Activated CD8-positive, alpha-beta T cell treated with anti-CD3 and anti-CD28 coated beads, Interleukin-2, amount 10 ng/mL, durations not matched to agents 7 days and 5 days (primary cell): ENCODE data around the gene OR4K15. TPM values are rescaled to one million over a fixed set of nuclear protein-coding genes. Genes with fewer than 3 reads are reported as not detected.

Experiments
- total RNA-seq, 2 experiments: library from RNA; stranded (reverse); gene quantifications; one replicate each; pipeline ENCODE4 v1.2.3, GENCODE V29; 2021

The OR4K15 gene
- total RNA-seq, 2 experiments from 2014 or later, result not detected

Other genes starting within 250 kb of the OR4K15 start
- gene OR4Q3, start 232.0 kb upstream of the OR4K15 start, total RNA-seq, result not detected
- gene OR4M1, start 202.1 kb upstream of the OR4K15 start, total RNA-seq, result not detected
- gene OR4N2, start 171.8 kb upstream of the OR4K15 start, total RNA-seq, result not detected
- gene OR4K2, start 100.4 kb upstream of the OR4K15 start, total RNA-seq, result not detected
- gene OR4K5, start 55.0 kb upstream of the OR4K15 start, total RNA-seq, result not detected
- gene OR4K1, start 44.7 kb upstream of the OR4K15 start, total RNA-seq, result not detected
- not detected for gene OR4Q2, start 26.6 kb downstream of the OR4K15 start, total RNA-seq
- gene OR4K14, start 43.7 kb downstream of the OR4K15 start, total RNA-seq, result not detected
- gene OR4K13, start 60.4 kb downstream of the OR4K15 start, total RNA-seq, result not detected
- gene OR4L1, start 84.5 kb downstream of the OR4K15 start, total RNA-seq, result not detected
- not detected for gene OR4K17, start 135.1 kb downstream of the OR4K15 start, total RNA-seq
- gene OR4N5, start 163.2 kb downstream of the OR4K15 start, total RNA-seq, result not detected
- not detected for gene OR11G2, start 215.3 kb downstream of the OR4K15 start, total RNA-seq
- not detected for gene OR11H6, start 248.1 kb downstream of the OR4K15 start, total RNA-seq